VCaP (cell line): Measurements from ENCODE around the gene PPP1R9B.

Experiments used
- H3K27ac ChIP-seq: fragments of 450-650 bp; 2 replicates; pipeline ENCODE4 v1.5.1; 2017
- TF ChIP-seq, protein P1 (sequence below): fragments of 450-650 bp; conservative IDR thresholded peaks from 2 replicates; pipeline ENCODE4 v1.5.1; 2017; ENCODE audit warnings: mild to moderate bottlenecking, moderate library complexity

The PPP1R9B gene

DNA sequence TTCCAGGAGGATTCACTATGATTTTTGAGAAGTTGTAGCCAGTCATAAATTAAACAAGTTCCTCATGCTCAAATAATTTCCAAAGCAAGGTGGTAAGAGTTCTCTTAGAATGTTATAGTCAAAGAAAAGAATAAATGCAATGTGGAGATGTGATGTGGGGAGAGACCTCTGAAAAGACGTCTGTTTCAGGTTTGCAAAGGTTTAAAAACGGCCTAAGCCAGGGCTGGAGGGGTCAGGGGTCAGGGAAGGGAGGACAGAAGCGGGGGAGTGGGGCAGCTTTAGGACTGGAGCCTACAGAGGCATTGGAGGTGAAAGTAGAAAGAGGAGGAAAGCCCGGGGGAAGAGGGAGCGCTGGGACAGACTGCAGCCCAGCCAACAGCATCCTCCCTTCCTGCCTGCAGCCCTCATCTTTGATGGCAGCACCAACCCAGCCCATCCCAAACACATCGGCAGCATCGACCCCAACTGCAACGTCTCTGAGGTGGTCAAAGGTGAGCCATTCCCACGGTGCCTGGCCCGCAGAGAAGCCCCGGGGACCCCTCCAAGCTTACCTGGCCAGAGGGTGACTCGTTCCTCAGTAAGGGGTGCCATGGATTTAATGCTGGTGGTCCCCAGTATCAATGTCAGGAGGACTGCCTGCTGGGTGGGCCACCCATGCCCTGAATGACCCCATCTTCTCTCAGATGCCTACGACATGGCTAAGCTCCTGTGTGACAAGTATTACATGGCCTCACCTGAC lies 43.9 kb downstream of the PPP1R9B start:
- H3K27ac ChIP-seq: no peak overlapping the region
- TF ChIP-seq, protein P1, sequence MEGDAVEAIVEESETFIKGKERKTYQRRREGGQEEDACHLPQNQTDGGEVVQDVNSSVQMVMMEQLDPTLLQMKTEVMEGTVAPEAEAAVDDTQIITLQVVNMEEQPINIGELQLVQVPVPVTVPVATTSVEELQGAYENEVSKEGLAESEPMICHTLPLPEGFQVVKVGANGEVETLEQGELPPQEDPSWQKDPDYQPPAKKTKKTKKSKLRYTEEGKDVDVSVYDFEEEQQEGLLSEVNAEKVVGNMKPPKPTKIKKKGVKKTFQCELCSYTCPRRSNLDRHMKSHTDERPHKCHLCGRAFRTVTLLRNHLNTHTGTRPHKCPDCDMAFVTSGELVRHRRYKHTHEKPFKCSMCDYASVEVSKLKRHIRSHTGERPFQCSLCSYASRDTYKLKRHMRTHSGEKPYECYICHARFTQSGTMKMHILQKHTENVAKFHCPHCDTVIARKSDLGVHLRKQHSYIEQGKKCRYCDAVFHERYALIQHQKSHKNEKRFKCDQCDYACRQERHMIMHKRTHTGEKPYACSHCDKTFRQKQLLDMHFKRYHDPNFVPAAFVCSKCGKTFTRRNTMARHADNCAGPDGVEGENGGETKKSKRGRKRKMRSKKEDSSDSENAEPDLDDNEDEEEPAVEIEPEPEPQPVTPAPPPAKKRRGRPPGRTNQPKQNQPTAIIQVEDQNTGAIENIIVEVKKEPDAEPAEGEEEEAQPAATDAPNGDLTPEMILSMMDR: no peak

DNA sequence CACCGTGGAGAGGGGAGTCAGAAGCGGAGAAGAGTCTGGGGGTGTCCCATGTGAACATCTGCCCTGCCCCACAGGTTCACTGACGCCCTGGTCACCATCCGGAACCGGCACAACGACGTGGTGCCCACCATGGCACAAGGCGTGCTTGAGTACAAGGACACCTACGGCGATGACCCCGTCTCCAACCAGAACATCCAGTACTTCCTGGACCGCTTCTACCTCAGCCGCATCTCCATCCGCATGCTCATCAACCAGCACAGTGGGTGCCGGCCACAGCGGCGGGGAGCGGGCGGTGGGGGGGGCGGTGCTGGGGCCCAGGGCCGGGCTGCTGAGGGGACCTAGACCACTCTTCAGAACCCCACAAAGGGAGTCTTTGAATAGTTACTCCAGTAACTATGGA lies 44.7 kb downstream of the PPP1R9B start:
- TF ChIP-seq, protein P1: no peak
- no peak overlapping the region for H3K27ac ChIP-seq

GRCh38 chr17:50103941-50104340 lies 46.5 kb downstream of the PPP1R9B start:
- no peak overlapping the region for H3K27ac ChIP-seq
- TF ChIP-seq, protein P1: no peak

- H3K27ac ChIP-seq: no peak overlapping the region
- TF ChIP-seq, protein P1: no peak
These were observed 47.2 kb downstream of the PPP1R9B start for GRCh38 chr17:50103252-50103651.

GRCh38 chr17:50102164-50102991 lies 48.1 kb downstream of the PPP1R9B start:
- no peak overlapping the region for H3K27ac ChIP-seq
- TF ChIP-seq, protein P1: no peak

DNA sequence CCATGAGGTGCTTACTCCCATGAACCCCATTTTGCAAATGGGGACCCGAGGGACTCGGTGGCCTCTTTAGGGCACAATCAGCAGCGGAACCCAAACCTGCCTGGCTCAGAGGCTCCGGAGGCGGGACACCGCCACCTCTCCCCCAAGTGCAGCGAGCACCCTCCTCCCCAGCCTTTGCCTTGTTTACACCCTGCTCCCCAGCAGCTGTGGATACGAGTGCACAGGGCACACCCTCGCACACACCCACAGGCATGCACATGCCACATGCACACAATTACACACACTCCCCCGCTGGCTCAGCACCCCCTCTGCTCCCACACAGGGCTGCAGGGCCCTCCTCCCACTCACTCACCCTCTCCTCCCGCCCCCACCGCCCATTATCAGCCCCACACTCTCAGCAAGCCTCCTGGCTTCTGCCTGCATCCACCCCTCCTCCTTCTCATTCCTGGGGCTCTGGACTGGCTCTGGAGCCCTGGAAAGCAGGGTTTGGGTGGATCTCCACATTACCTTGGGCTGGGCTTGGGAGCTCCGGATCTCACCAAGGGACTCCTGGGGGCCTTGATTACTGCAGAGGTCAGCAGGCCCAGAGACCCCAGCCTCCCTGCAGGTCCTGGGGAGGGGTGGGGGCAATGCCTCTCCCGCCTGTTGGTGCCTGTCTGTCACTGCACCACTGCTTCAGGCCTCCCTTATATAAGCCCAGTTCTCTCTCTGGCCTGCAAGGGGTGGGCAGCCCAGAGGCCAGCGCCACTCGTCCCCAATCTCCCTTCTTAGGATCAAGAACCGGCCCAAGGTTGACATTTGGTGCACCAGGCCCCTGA lies 48.9 kb downstream of the PPP1R9B start:
- no peak overlapping the region for H3K27ac ChIP-seq
- TF ChIP-seq, protein P1: no peak

GRCh38 chr17:50100921-50101345 lies 49.5 kb downstream of the PPP1R9B start:
- no peak overlapping the region for H3K27ac ChIP-seq
- TF ChIP-seq, protein P1: no peak
